ENCODE data around the gene CDK9. TPM values are rescaled to one million over a fixed set of nuclear protein-coding genes. Genes with fewer than 3 reads are reported as not detected.

Gene CDK9
- total RNA-seq, 1 donor from 2014 or later: 24.9 TPM

DNA sequence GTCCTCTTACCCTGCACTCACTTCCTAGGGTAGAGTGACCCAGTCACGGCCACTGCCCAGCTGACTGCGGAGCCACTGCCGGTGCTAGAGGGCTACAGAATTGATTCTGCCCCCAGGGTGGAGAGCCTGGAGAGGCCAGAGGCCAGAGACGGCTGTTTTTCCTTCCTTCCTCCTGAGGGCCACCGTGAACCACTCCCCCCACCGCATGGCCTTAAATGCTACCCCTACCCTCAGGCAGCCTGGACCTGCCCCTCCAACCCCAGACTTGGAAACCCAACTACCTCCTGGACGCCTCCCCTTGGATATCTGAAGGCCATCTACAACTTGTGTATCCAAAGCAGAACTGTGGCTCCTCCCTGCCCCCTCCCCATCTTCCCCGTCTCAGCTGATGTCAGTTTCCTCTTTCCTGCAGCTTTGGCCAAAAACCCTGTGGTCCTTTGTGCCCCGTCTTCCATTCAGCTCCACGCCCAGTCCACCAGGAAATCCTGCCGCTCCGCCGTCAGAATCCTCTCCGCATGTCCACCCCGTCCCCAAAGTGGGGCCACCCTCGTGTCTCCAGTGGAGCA, 23.6 kb upstream of the CDK9 start:
- no peak for DNase-seq

DNA sequence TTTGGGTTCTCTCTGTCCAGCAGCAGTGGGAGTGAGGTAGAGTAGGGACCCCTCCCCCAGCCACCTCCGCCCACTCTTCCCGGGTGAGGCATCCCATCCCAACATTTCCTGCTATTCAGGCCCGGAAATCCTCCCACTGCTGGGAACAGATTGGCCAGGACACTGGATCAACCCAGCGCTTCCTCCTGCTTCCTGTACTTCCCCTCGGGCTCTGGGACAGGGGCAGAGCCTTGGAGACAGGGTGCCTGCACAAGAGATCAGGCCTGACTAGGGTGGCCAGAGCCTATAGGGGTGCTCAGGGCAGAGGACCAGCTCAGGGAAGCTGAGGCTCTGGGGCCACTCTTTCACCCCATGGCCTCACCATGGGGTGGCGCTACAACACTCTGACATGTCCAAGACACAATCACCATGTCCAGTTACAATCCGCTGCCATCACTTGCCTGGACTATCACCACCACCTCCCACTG, 21.9 kb upstream of the CDK9 start:
- DNase-seq: peak; percentile 31

DNA sequence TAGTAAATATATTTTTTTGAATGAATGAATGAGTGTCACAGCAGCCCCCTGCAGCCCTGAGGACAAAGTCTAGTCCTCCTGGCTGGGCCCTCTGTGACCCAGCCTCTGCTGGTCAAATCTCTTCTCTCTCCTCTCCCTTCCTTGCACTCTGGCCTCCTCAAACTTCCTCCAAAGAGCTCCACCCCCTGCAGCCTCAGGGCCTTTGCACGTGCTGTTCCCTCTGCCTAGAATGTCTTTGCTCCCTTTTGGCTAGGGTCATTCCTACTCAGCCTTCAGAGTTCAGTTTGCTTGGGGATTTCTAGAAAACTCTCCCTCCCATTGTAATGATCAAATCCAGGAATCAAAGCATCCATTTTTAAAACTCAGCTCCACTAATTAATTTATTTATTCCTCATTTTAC, 20.4 kb upstream of the CDK9 start:
- no peak for DNase-seq

DNA sequence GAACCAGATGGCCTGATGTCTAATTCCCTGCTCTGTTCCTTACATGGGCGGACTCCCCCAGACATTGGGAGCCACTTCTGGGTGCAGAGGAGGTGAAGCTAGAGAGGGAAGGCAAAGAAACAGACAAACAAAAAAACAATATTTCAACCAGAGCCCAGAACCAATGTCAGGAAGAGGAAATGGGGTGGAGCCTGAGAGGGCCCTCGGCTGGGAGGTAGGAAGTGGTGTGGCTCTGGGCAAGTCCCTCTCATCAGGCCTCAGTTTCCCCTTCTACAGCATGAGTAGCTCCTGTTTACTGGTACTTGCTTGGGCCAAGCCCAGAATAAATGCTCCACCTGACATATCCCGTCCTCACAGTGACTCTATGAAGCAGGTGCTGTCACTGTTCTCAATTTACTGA, 18.4 kb upstream of the CDK9 start:
- no peak for DNase-seq

DNA sequence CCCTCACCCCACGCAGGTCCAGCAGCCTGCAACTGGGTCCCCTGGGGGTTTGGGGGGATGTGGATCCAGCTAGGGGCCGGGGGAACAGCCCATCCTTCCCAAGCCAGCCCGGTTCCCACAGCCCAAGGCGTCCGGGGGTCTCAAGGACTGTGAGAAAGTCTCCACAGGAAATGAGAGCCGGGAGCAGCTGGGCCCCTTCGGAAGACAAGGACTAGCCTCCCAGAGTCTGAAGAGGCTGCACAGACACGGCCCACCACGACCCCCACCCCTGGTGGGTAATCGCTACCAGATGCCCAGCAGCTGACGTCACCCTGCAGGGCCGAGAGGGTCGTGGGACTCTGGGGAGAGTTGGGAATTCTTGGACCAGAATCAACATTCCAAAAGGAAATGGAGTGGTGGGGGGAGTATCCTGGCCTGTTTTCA, 17.9 kb upstream of the CDK9 start:
- DNase-seq: peak; percentile 43

DNA sequence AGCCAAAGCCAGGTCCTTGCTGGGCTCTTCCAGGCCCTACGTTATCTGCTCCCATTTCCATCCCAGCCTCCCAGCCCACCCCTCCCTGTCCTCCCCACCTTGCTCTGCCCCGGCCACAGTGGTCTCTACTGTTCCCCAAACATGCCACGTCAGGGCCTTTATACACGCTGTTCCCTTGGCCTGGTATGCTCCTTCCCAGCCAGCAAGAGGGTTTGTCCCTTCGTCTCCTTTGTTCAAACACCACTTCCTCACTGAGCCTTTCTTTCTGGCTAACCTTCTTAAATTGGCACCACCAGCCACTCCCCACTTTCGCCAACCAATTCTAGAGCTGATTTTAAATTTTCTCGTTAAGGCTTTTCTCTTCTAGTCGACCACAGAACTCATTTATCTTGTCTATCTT, 17.1 kb upstream of the CDK9 start:
- DNase-seq: no peak

DNA sequence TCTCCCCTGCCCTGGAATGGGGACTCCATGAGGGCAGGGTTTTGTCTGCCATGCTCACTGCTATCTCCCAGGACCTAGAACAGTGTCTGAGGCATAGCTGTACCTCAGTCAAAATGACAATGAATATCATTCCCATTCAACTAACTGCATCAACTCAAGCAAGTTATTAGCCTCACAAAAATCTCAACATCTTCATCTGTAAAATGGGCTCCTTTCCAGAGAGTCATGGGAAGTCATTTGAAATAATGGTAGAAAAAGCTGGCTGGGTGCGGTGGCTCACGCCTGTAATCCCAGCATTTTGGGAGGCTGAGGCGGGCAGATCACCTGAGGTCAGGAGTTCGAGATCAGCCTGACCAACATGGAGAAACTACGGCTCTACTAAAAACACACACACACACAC, 16.7 kb upstream of the CDK9 start:
- no peak for DNase-seq

DNA sequence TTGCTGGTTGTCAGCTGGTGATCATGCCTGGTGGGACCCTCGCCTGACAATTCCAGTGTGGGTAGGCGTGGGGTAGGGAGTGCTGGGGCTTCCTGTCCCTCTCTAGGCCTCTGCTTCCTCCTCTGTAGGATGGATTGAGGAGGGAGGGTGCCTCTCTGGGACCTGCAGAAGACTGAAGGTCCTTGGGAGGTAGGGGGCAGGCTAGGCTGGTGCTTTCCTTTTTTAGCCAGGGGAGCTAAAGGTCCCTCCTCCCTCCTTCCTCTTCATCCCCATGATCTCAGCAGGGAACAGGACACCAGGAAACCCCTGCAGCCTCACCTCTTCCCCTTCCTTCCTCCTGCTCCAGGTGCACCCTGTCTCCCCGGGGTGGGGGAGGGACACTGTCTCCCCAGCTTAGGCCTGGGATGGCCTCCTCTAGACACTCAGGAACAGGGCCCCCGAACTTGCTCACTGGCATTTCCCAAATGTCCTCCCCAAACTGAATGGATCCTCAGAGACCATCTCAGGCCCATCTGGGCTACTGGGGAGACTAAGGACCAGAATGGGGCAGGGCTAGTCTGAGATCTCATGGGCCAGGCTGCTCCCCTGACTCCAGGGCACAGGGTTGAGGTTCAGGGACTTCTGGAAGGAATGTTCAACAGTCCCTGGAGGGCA, 15.8 kb upstream of the CDK9 start:
- DNase-seq: no peak

DNA sequence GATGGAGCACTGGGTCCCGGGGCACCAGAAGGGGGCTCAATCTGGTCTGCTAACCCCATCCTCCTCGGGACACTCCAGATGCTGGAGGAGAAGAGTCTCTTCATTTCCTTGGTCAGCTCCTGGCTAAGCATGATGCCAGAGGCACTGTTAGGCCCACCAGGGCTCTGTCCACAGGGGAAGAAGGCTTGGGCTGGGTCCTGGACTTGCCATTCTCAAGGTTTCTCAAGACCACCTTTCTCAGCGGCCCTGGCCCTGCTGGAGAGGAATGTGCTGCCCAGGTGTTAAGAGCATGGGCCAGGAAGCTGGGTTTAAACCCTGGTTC, 15.3 kb upstream of the CDK9 start:
- DNase-seq: no peak

DNA sequence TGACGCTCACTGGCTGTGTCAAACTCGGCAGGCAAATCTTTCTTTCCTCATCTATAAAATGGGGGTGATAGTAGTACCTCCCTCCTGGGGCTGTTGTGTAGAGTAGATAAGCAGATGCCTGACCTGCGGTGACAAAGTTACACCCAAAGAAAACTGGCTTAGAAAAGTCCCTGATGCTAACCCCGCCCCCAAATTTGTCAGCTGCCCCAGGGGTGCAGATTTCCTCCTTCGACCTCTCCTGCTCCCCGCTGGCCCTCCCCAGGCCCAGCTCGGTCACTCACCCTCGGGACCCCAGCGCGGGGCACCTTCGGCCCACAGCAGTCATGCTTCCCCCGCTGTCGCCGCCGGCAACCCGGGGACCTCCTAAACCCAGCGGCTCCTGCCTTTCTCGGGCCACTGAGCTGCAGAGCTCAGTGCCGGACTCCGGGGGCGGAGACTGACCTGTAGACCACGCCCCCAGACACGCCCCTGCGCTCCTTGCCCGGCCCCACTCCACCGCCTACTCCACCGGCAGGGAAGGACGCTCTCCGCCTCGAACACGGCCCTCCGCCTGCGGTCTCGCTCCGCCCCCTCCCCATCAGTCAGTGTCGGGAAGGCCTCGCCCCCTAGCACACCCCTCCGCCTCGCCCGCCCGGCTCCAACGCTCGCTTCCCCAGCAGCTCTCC, 14.8 kb upstream of the CDK9 start:
- peak; percentile 94 for DNase-seq

DNA sequence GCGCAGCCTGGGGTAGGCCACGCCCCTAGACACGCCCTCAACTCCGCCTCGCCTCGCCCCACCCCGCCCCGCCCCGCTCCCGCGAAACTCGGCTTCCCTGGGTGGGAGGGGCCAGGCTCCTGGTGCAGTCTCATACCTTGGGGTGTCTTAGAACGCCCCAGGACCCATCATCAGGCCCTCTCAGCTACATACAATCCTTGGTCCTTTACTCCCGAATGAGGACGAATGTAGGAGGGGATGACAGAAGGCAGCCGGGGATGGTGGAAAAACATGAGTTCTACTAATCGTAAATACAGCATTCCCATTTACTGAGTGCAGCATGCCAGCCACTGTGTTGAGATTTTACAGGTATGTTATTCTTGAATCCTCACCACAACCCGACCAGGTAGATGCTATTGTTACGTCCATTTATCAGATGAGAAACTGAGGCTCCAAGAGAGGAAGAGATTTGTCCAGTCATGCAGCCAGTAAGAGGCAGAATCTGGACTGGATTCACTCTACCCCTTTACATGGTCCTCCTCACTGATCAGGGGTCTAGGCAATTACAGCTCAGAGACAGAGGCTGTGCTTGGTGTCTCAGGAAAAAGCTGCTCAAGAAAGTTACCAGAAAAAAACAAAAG, 14.2 kb upstream of the CDK9 start:
- no peak for DNase-seq

DNA sequence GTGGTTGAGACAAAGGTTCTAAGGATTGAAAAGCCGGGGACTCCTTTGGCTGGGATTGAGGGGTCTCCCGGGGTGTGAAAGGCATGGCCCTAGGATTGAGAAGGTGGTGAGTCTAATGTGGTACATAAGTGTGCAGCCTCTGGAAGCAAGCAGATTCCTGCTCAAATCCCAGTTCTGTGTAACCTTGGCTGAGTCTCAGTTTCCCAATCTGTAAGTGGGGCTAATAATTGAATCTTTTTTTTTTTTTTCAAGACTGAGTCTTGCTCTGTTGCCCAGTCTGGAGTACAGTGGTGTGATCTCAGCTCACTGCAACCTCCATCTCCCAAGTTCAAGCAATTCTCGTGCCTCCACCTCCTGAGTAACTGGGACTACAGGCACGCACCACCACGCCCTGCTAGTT, 13.2 kb upstream of the CDK9 start:
- no peak for DNase-seq

DNA sequence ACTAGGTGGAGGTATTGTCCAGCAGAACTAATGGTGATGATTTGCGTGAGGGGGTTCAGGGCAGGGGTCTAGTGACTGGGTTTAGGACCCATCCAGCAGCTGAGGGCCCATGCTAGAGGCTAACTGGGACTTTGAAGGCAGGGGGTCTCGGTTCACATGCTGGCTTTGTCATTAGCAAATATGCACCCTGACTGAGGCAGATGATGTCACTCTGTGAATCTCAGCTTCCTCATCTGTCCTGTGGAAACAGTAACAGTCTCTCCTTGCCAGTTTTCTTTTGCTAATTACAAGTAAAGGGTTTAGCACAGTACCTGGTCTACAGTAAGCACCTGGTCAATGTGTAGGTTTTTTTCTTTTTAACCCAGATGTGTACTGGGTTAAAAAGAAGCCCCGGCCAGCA, 12.6 kb upstream of the CDK9 start:
- no peak for DNase-seq

DNA sequence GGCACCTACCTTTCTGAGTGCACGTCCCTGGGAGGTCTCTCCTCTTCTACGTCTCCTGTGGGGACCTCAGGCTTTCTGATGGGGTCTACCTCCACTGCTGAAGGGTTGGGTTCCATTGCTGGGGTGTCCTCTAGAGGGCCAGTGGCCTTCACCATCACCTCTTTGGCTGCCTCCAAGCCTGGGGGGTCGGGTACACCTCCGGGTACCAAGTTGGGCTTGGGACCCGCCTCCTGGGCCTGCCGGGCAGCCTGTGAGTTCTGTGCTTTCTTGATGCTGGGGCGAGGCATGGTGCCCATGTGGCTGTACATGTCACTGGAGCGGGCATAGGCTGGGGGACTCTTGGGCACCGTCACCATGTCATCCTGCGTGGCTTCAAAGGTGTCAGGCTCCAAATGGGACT, 11.9 kb upstream of the CDK9 start:
- no peak for DNase-seq

DNA sequence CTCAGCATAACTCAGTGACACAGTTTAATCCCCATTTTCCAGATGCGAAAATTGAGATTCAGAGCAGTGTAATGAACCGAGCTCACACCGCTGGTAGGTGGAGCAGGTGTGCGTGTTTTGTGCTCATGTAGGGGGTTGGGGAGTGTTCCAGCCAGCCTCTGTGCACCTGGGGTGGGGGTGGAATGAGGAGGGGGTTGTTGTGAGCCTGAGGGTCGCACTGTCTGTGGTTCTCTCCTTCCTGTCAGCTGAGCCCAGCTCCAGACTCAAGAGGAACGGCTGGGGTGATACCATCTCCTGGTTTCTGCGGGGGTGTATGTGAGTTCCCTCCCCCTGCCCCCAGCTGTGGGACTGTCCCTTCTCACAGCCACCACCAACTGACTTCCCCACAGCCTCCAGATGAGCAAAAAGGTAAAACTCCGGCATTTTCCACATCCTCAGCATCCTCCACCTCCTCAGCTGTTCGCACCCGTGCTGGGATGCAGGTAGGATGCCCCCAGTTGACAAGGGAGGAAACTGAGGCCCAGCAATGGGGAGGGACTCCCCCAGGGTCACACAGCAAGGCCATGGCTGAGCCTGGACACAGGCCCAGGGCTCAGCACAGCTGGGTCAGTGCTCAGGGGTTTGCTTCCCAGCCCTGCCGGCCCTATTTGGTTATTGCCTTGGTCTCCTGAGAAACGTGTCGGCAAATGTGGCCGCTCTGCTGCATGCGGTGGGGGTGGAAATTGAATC, 9.5 kb upstream of the CDK9 start:
- no peak for DNase-seq

DNA sequence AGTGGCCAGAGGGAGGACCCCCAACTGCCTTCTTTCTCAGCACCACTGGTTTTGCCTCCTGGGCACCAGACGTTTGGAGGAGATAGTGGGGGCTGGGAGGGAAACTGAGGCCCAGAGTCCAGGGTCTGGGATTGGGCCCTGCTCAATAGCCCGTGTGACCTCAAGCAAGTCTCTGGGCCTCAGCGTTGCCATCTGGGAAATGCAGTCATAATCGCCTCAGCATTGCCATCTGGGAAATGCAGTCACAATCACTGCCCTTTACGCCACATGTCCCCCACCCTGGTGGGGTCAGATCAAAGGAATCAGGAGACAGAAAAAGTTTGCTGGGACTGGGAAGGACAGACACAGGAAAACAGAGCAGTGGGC, 8.9 kb upstream of the CDK9 start:
- no peak for DNase-seq

DNA sequence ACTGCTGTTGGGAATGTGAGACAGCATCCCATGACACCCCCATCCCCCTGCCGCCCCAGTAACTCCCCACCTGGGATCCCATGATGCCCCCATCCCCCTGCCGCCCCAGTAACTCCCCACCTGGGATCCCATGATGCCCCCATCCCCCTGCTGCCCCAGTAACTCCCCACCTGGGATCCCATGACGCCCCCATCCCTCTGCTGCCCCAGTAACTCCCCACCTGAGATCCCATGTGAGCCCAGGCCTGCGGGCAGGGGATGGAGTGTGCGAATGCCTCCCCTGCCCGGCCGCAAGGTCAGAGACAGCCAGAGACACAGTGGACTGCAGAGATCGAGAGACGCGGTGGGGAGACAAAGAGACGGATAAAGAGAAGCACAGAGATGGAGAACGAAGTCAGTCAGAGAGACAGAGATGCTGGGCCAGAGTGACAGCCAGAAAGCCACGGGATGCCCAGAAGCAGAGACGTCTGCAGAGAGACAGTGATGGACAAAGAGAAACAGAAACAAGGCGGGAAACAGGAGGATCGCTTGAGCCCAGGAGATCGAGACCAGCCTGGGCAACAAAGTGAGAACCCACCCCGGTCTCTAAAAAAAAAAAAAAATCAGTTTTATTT, 8.4 kb upstream of the CDK9 start:
- no peak for DNase-seq

DNA sequence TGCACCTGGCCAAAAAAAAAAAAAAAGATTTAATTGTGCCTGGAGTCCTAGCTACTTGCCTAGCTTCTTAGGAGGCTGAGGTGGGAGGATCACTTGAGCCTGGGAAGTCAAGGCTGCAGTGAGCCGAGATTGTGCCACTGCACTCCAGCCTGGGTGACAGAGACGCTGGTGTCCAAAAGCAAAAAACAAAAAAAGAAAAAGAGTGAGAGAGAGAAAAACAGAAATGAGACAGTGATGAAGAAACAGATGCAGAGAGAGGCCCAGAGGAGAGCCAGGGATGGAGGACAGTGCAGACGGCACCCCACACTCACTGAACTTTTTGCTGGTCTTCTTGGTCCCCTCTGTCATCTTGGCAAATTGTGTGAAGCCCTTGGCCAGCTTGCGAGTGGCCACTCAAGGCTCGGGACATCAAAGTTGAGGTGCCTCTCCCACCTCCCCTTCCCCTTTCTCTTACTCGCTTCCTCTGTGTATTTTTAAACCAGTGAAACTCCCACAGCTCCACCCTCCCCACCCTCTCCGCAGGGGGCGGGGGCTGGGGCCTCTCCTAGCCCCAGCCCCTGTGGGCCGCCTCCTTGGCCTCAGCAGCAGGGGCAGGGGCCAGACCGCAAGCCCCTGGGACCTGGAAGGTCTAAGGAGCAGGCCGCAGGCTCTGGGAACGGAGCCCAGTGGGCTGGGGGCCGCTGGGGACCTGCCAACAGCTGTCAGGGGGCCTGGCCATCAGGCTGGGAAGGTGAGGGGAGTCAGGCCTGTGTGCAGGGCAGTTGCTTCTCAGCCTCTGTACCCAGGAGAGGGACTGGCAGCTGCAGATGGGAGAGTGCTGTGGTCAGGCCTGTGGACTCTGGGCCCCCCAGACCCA, 7.3 kb upstream of the CDK9 start, which contains the start of gene SH2D3C:
Gene SH2D3C, minus strand, starts transcription at position 387 of the 856 bp plus-strand sequence. Its CDS starts 39 bp downstream, at position 348.
- DNase-seq: no peak

DNA sequence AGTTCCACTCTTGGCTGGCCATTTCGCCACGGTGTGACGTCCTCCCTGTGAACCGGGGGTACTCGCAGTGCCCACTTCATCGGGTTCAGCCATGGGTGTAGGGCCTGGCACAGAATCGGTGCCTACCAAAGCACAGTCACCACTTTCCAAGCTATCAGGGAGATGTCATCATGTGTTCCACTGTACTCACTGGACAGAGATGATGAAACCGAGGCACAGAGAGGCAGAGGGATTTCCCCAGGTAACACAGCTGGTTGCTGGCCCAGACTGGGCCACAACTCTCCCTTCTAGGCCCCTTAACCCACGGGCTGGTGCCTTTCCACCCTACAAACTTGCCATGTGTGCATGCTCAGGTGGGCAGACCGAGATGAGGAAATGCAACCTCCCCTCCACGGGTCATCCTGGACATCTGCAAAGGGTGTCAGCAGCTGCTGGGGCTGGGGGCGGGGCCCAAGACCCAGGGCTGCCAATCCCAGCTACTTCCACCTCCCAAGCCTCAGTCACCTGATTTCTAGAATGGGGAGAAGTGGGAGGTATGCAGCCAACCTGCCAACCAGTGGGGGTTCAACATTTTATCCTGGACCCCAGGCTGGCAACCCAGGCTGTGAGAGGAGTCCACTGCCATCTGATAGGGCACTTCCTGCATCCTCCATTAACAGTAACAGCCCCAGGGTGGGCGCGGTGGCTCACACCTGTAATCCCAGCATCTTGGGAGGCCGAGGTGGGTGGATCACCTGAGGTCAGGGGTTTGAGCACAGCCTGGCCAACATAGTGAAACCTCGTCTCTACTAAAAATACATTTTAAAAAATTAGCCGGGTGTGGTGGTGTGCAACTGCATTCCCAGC, 6.5 kb upstream of the CDK9 start:
- no peak for DNase-seq

DNA sequence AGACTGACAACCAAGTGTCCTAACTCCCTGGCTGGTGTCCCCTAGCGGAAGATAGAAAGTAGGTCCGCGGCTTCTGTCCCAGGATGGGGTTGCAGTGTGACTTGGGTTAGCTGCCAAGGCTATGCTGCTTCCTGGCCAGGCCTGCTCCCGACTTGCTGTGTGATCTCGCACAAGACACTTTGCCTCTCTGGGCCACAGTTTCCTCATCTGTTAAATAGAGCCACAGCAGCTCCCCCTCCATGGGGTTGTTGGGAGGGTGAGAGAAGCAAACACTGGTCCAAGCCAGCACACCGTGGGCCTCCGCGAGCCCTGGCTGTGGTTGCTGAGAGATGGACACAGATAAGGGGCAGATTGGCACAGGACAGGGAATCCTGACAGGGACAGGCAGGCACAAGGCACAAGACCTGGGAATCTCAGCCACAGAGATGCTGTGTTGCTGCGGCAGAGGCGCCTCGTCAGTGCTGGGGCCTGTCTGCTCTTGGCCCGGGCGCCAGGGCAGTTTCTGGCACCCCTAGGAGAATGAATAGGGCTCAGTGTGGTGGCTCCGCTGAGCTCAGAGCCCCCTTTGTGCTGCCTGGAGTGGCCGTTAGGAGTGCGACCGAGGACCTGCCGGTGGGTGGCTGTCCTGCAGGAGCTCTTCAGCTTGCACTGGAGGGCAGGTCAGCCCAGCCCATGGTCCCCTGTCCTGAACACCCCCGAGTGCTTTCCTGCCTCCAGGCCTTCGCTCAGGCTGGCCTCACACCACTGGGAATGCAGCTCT, 5.5 kb upstream of the CDK9 start:
- no peak for DNase-seq

Measured in skin of body (tissue), 2 donors.